Brain microvascular endothelial cell (primary cell): Measurements from ENCODE around the gene SMG6.

Source experiments
- DNase-seq: peaks from one replicate; pipeline ENCODE4 v3.0.0-alpha.2; 2020
- H3K27ac ChIP-seq: fragments of 250-450 bp; sonication (Bioruptor Pico); 2 replicates; pipeline ENCODE4 v1.5.1; 2020; ENCODE audit warnings: mild to moderate bottlenecking, moderate library complexity
- H3K27me3 ChIP-seq: fragments of 250-450 bp; sonication (Bioruptor Pico); replicated peaks from 2 replicates; pipeline ENCODE4 v1.5.1; 2020; ENCODE audit warnings: mild to moderate bottlenecking
- H3K36me3 ChIP-seq: fragments of 250-450 bp; sonication (Bioruptor Pico); replicated peaks from 2 replicates; pipeline ENCODE4 v1.5.1; 2020; ENCODE audit warnings: mild to moderate bottlenecking
- H3K4me3 ChIP-seq: 2 replicates; pipeline ENCODE4 v1.5.1; 2011; ENCODE audit warnings: low read depth, mild to moderate bottlenecking, control low read depth, low read length, moderate library complexity
- in situ Hi-C: cut with HindIII; loops from 2 replicates; pipeline ENCODE4 v1.10.0; 2017; ENCODE audit warnings: low sequenced_read_pairs, low pct_ligation_motif_present
- TF ChIP-seq, protein P1 (sequence below): IDR thresholded peaks from 2 replicates; pipeline ENCODE4 v1.5.1; 2011; ENCODE audit warnings: low read depth, mild to moderate bottlenecking, moderate library complexity, low read length, control low read depth, inconsistent platforms; ENCODE audit errors: missing control alignments

Gene SMG6

DNA sequence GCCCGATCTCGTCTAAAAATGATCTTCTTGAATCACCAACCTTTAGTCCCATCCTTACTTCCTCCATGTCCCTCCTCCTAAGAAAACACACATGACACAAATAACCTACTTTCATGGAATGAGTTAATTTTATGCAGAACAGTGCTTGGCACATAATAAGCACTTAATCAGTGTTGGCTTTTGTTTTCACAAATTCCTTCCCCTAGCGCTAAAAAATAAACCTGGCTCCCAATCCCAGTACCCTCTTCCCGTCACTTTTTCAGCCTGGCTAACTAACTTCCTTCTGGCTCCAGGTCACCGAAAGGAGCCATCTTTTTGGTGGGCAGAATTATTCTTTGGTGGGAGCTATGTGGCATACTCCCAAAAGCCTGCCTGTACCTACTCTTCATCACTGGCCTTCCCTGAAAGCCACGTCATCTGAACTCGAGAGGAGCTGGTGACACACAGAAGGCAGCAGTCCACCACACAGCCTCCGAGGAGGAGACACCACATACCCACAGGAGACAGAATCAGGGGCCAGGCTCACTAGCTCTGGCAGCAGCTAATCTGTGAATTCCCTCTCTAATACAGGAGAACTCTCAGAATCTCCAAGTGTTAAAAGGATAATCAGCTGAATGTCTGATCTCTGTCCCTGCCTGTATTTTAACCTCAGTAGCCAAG lies 114.5 kb downstream of the SMG6 start:
- no peak for DNase-seq
- in situ Hi-C loops: no loop called here
- no peaks in the 10 kb centered on the region for H3K27me3 ChIP-seq
- H3K4me3 ChIP-seq: no peak overlapping the region
- no peak overlapping the region for H3K27ac ChIP-seq
- TF ChIP-seq, protein P1, sequence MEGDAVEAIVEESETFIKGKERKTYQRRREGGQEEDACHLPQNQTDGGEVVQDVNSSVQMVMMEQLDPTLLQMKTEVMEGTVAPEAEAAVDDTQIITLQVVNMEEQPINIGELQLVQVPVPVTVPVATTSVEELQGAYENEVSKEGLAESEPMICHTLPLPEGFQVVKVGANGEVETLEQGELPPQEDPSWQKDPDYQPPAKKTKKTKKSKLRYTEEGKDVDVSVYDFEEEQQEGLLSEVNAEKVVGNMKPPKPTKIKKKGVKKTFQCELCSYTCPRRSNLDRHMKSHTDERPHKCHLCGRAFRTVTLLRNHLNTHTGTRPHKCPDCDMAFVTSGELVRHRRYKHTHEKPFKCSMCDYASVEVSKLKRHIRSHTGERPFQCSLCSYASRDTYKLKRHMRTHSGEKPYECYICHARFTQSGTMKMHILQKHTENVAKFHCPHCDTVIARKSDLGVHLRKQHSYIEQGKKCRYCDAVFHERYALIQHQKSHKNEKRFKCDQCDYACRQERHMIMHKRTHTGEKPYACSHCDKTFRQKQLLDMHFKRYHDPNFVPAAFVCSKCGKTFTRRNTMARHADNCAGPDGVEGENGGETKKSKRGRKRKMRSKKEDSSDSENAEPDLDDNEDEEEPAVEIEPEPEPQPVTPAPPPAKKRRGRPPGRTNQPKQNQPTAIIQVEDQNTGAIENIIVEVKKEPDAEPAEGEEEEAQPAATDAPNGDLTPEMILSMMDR: no peak
- H3K36me3 ChIP-seq: peaks cover 13% of the 10 kb centered on the region

DNA sequence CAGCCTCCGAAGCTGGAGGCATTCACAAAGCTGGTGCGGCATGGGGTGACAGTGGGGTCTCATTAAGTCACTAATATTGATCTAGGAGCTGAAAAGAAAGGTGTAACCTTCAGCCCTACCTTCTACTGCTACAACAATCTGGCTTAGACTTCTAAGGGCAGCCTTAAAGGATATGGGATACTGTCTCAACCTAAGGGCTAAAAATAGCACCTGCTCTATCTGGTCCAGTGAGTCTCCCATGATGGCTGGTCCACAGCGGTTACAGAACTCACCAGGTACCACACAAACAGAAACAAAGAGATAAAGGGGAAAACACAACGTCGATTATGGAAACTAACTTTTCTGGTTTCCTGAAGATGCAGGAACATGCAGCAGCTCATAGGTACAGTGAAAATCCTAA lies 115.8 kb downstream of the SMG6 start:
- peaks cover 11% of the 10 kb centered on the region for H3K36me3 ChIP-seq

DNA sequence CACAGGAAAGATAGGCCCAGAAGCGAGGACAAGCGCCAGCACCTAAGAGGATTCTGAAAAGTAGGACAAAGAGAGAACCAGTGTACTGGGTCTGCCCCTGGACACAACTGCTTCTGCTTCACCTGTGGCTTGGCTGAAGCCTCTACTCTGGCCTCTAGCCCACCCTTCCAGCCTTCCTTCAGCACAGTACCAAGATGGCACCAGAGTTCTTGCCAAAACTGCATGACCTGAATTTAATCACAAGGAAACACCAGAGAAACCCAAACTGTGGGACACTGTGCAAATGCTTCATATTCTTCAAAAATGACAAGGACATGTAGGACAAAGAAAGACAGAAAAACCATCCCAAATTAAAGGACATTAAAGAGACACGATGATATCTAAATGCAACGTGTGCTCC lies 116.6 kb downstream of the SMG6 start:
- Histone ChIP-seq H3K36me3 (peaks cover 14% of the 10 kb centered on the region), H3K4me3 (no peak overlapping the region)
- in situ Hi-C loops: no loop called here

More for the DNA sequence above, 115.8 kb downstream of the SMG6 start:
- H3K4me3 ChIP-seq: no peak overlapping the region
- in situ Hi-C loops: no loop called here
- TF ChIP-seq, protein P1: no peak
- no peaks in the 10 kb centered on the region for H3K27me3 ChIP-seq
- H3K27ac ChIP-seq: no peak overlapping the region
- DNase-seq: no peak

DNA sequence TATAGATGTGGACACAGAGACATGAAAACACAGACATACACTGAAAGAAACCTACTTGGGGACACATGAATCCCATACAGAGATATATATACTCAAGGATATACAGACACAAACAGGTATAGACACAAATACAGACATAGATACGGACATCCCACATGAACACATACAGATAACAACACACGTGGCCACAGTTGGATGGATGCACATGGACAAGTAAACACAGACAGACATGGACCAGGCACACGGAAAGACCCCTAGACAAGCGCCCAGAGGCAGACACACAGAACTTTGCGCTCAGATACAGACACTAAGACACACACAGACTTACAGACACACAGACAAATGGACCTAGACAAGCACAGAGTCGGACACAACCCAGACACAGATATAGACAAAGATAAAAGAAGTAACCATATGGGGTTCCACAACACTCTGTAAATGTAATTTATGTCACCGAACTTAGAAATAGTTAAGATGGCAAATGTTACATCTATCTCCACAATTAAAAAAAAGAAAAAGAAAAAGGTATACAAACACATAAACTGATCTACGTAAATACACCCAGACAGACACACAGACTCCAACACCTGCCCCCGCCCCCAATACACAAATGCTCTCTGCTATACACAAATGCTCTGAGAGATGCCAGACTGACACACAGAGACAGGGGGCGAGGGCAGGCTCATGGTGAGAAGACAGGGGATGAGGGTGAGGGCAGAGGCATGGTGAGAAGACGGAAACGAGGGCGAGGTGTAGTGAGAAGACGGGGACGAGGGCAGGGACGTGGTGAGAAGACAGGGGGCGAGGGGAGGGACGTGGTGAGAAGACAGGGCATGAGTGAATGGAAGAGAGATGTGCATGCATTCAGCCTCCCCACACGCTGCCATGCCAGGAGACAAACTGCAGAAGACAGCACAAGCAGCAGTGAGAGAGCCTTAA lies 118.3 kb downstream of the SMG6 start:
- Histone ChIP-seq H3K36me3 (peaks cover 14% of the 10 kb centered on the region), H3K27me3 (no peaks in the 10 kb centered on the region), H3K27ac (no peak overlapping the region), H3K4me3 (no peak overlapping the region)
- DNase-seq: no peak
- TF ChIP-seq, protein P1: no peak
- in situ Hi-C loops: no loop called here

More for the DNA sequence above, 116.6 kb downstream of the SMG6 start:
- no peak overlapping the region for H3K27ac ChIP-seq
- no peaks in the 10 kb centered on the region for H3K27me3 ChIP-seq
- no peak for DNase-seq
- TF ChIP-seq, protein P1: no peak

DNA sequence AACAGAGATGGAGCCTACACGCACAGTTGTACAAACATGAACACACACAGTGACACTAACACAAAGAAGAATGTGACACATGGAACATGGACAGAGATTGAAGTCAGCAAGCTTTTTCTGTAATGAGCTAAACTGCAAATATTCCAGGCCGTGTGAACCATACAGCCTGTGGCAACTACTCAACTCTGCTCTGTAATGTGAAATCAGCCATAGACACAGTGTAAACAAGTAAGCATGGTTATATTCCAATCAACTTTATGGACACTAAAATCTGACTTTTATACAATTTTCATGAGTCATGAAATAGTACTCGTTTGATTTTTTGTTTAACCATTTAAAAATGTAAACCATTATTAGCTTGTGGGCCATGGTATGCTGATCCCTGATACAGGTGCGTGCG lies 120.2 kb downstream of the SMG6 start:
- in situ Hi-C loops: no loop called here
- Histone ChIP-seq H3K36me3 (peaks cover 12% of the 10 kb centered on the region), H3K4me3 (no peak overlapping the region), H3K27me3 (no peaks in the 10 kb centered on the region), H3K27ac (no peak overlapping the region)
- TF ChIP-seq, protein P1: no peak
- DNase-seq: no peak
